GM18511 (cell line): ENCODE measurements around the gene IGF2R.
A peak's percentile ranks its signal among the peaks of the same experiment; 100 is the strongest.
"Not testable (repeated sequence)": the region's sequence is repeated elsewhere in the genome, so short reads cannot be mapped to it uniquely, and the experiment has no call there.

ENCODE experiments used
- ATAC-seq: cut with Tn5 transposase; IDR thresholded peaks from one replicate; pipeline ENCODE4 v1.9.1; 2021; ENCODE audit warnings: mild to moderate bottlenecking, moderate library complexity; ENCODE audit not compliant: unreplicated experiment

Gene IGF2R

GRCh38 chr6:159968295-159969203 lies at the start of gene IGF2R:
TSS of gene IGF2R (plus strand) at chr6:159969082. CDS start at chr6:159969247, 165 bp downstream.
- peak; percentile 86 for ATAC-seq

- no peak for ATAC-seq
Measured at GRCh38 chr6:159919800-159920199, 49.1 kb upstream of the IGF2R start.

- not testable (repeated sequence) for ATAC-seq
Measured at GRCh38 chr6:159924150-159924549, 44.7 kb upstream of the IGF2R start.

GRCh38 chr6:159926542-159927203 lies 42.2 kb upstream of the IGF2R start:
- ATAC-seq, result no peak

- peak; percentile 63 for ATAC-seq
Measured at GRCh38 chr6:159929819-159930218, 39.1 kb upstream of the IGF2R start.

GRCh38 chr6:159931112-159931511 lies 37.8 kb upstream of the IGF2R start:
- ATAC-seq, result peak; percentile 89

GRCh38 chr6:159931846-159932245 lies 37.0 kb upstream of the IGF2R start:
- peak; percentile 18 for ATAC-seq

- no peak for ATAC-seq
Measured at GRCh38 chr6:159933077-159933476, 35.8 kb upstream of the IGF2R start.

- no peak for ATAC-seq
Measured at GRCh38 chr6:159934181-159934580, 34.7 kb upstream of the IGF2R start.

- no peak for ATAC-seq
Measured at GRCh38 chr6:159935065-159935464, 33.8 kb upstream of the IGF2R start.

GRCh38 chr6:159935633-159936032 lies 33.2 kb upstream of the IGF2R start:
- ATAC-seq, result no peak

- no peak for ATAC-seq
Measured at GRCh38 chr6:159939591-159940016, 29.3 kb upstream of the IGF2R start.

GRCh38 chr6:159941286-159942113 lies 27.4 kb upstream of the IGF2R start:
- peak; percentile 97 for ATAC-seq

GRCh38 chr6:159943101-159943632 lies 25.7 kb upstream of the IGF2R start:
- ATAC-seq, result no peak

- no peak for ATAC-seq
Measured at GRCh38 chr6:159943968-159944598, 24.8 kb upstream of the IGF2R start.

GRCh38 chr6:159945801-159946392 lies 23.0 kb upstream of the IGF2R start:
- ATAC-seq, result no peak

- ATAC-seq, result no peak
Measured at GRCh38 chr6:159946912-159947311, 22.0 kb upstream of the IGF2R start.

- ATAC-seq, result no peak
Measured at GRCh38 chr6:159948199-159948598, 20.7 kb upstream of the IGF2R start.

- no peak for ATAC-seq
Measured at GRCh38 chr6:159951772-159952171, 17.1 kb upstream of the IGF2R start.
